GM06990 (cell line): ENCODE results near the gene NINL.

Experiments
- DNase-seq: peaks from one replicate; pipeline ENCODE4 v3.0.0-alpha.2; 2011; ENCODE audit not compliant: insufficient read length; ENCODE audit errors: extremely low read depth
- H3K27me3 ChIP-seq: replicated peaks from 2 replicates; pipeline ENCODE4 v1.6.0; 2011; ENCODE audit warnings: low read length; ENCODE audit not compliant: control insufficient read depth, insufficient read depth
- H3K36me3 ChIP-seq: 2 replicates; pipeline ENCODE4 v1.5.1; 2011; ENCODE audit warnings: low read length; ENCODE audit not compliant: control insufficient read depth, insufficient read depth
- H3K4me3 ChIP-seq: replicated peaks from 2 replicates; pipeline ENCODE4 v1.5.1; 2011; ENCODE audit warnings: low read depth, mild to moderate bottlenecking, control low read depth, low read length
- TF ChIP-seq, protein P1 (sequence below): IDR thresholded peaks from 2 replicates; pipeline ENCODE4 v1.5.1; 2011; ENCODE audit warnings: low read length, control low read depth, mild to moderate bottlenecking, inconsistent platforms; ENCODE audit not compliant: insufficient read depth, poor library complexity, severe bottlenecking

Gene NINL

DNA sequence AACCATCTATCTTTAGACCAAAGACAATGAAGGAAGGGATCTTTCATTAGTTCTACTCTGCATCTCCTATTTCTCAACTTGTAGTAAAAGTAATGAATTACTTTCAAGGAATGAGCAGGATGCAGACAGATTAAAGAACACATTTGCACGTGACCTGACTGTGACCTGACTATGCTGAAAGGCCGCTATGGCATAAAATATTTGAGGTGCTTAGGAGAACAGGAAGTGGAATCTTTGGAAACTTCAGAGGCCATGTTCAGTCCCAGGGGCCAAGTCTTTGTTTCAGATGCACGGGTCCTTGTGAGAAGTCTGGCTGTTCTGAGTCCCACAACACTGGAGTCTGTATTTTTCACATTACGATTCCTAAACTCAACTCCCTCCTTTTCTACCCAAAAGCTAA is 41.0 kb downstream of the NINL start:
- Histone ChIP-seq H3K27me3 (no peaks in the 10 kb centered on the region), H3K36me3 (no peaks in the 10 kb centered on the region), H3K4me3 (no peak overlapping the region)
- TF ChIP-seq, protein P1, sequence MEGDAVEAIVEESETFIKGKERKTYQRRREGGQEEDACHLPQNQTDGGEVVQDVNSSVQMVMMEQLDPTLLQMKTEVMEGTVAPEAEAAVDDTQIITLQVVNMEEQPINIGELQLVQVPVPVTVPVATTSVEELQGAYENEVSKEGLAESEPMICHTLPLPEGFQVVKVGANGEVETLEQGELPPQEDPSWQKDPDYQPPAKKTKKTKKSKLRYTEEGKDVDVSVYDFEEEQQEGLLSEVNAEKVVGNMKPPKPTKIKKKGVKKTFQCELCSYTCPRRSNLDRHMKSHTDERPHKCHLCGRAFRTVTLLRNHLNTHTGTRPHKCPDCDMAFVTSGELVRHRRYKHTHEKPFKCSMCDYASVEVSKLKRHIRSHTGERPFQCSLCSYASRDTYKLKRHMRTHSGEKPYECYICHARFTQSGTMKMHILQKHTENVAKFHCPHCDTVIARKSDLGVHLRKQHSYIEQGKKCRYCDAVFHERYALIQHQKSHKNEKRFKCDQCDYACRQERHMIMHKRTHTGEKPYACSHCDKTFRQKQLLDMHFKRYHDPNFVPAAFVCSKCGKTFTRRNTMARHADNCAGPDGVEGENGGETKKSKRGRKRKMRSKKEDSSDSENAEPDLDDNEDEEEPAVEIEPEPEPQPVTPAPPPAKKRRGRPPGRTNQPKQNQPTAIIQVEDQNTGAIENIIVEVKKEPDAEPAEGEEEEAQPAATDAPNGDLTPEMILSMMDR, result no peak
- DNase-seq, result no peak

DNA sequence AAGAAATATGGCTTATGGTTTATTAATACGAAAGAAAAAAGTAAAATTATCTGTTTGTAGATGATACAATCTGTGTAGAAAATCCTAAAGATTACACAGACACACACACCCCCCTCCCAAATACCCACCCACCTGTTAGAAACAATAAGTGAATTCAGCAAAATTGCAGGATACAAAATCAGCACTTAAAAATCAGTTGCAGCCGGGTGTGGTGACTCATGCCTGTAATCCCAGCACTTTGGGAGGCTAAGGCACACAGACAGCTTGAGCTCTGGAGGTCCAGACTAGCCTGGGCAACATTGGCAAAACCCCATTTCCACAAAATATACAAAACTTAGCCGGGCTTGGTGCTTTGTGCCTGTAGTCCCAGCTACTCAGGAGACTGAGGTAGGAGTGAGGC is 42.3 kb downstream of the NINL start:
- H3K4me3 ChIP-seq, result no peak overlapping the region
- TF ChIP-seq, protein P1, result no peak
- no peak for DNase-seq
- H3K36me3 ChIP-seq, result no peaks in the 10 kb centered on the region
- H3K27me3 ChIP-seq, result no peaks in the 10 kb centered on the region

DNA sequence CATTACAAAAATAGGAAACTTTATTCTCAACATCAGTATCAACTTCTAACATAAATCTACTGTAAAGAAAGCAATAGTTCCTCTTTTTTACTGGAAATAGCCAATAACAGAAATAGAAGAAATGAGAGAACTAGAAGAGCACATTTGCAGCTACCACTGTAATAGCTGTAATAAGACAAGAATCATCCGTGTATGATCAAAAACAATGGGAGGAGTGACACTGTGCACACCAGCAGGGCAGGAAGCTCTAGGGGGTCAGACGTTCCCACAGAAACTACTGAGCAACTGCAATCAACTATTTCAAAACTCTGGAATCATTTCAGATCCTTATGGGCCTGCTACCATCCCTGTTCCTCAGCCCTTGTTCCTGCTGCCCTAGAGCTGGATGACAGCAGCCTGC is 43.7 kb downstream of the NINL start:
- Histone ChIP-seq H3K27me3 (no peaks in the 10 kb centered on the region), H3K4me3 (no peak overlapping the region), H3K36me3 (no peaks in the 10 kb centered on the region)
- no peak for DNase-seq
- TF ChIP-seq, protein P1, result no peak

DNA sequence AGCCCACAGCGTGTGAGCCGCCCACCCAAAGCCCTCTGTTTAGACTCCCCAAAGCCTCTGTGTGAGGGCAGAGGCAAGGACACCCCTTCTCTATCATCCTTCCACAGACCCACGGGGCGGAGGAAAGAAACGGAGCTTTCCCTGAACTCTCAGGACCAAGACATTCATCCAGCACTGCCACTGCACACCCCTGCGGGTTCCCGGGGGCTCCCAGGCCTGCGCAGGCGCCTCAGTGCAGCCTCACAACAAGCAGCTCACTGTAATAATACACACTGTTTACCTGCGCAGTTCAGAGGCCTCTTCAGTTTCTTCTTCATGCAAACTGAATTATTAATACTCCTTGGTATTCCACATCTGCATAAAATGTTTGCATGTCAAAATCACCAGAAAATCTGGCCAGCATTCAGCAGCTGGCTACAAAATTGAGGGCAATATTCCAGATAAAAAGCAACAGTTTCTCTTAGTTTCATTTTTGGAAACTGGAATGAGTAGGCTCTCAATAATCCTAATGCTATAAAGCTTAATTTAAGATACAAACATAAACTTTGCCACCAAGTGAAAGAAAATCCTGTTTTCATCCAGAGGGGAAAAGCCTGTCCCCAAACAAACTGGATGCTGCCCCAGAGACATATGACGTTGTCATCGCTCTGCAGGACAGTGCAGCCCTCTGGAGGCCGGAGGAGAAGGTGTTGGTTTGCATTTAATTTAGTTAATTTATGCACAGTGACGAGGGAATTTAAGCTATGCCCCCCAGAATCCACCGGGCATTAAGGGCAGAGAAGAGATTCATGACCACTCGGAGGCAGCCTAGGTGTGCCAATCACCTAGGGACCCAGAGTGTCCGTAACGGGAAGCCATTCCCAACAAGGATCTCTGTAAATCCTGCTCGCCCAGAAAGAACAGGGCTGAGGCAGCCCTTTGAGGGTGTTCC is 45.3 kb downstream of the NINL start:
- Histone ChIP-seq H3K36me3 (no peaks in the 10 kb centered on the region), H3K27me3 (no peaks in the 10 kb centered on the region), H3K4me3 (peak overlapping the region; percentile 40)
- TF ChIP-seq, protein P1, result peak; percentile 58
- DNase-seq, result no peak

DNA sequence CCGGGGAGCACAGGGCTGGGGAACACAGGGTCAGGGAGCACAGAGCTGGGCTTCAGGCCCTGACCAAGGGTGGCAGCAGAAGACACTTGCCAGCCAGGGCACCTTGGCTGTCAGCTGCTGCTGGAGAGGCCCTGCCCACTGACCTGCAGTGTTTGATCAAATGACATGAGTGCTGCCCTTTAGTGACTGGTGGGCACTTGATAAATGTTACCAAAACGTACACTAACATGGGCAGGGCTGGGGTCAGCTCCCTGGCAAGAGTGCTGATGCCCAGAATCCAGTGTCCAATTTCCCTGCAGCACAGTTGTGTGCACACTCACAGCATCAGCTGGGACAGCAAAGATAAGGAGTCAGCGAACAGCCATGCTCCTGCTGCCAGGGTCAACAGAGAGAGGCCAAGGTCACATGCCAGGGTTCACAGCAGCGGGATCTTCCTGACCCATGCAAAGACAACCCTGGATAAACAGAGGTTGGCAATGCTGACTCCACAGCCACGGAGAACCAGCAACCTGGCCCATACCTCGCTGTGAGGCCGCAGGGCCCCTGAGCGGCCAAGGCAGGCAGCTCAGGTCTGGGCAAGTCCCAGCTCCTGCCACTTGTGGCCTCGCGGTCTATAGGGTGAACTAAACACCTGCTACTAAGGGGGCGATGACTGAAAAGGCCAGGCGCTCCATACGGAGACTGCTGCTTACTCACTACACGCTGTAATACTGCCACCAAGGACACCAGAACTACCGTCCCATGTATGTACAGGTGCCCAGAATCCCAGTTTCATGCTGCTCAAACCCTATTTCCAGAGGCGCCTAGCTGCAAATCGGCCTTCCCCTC is 46.3 kb downstream of the NINL start:
- DNase-seq, result no peak
- TF ChIP-seq, protein P1, result no peak
- Histone ChIP-seq H3K36me3 (no peaks in the 10 kb centered on the region), H3K27me3 (no peaks in the 10 kb centered on the region), H3K4me3 (peak overlapping the region; percentile 40)
